K562 (cell line): ENCODE measurements around the gene TARM1. TPM values are rescaled to one million over a fixed set of nuclear protein-coding genes. Genes with fewer than 3 reads are reported as not detected.

Experiments
- ATAC-seq: fragments of 200-7000 bp; cut with Tn5 transposase; 3 replicates; pipeline ENCODE4 v1.9.1; 2020; ENCODE audit warnings: moderate library complexity
- BruUV-seq: library from RNA; stranded (reverse); fragments of 400-500 nt; replicated peaks from 2 replicates; lab custom pipeline; 2021; lab: Mats Ljungman, UMichigan
- CTCF ChIA-PET: fragments of 300-600 bp; formaldehyde crosslinking; extraction: SDS; loops from one replicate; lab custom pipeline; 2021; ENCODE audit warnings: low intra/inter-chr PET ratio; lab: Yijun Ruan, JAX
- POLR2A ChIA-PET: fragments of 300-600, 350-650 bp; sonication (Branson Sonifier 250); formaldehyde crosslinking; extraction: SDS; loops from one replicate; lab custom pipeline; 2021; ENCODE audit warnings: antibody characterized with exemption, inconsistent platforms; lab: Yijun Ruan, JAX
- DNase-seq, 4 experiments: peaks; one replicate each; pipeline versions ENCODE4 v3.0.0 to v3.0.0-alpha.2; 2011 to 2018; ENCODE audit warnings: low spot score in 3 of 4, mixed read lengths in 3 of 4; ENCODE audit errors: extremely low read depth in 1 of 4
- FAIRE-seq: peaks from 2 replicates; lab custom pipeline; 2011; peaks lifted over from hg19 to GRCh38; lab: Jason Lieb, UNC
- H2AFZ ChIP-seq: 2 replicates; pipeline ENCODE4 v1.6.0; 2011; ENCODE audit warnings: low read depth, low read length, control low read depth, inconsistent platforms
- H3K27ac ChIP-seq: fragments of 200-600 bp; 3 replicates; pipeline ENCODE4 v1.8.0; 2011; ENCODE audit warnings: low read depth, mild to moderate bottlenecking, control low read depth, inconsistent platforms, low read length, moderate library complexity, mixed read lengths; ENCODE audit errors: extremely low read depth
- H3K27me3 ChIP-seq, 2 experiments: fragments of 300-600 bp in 1 of 2; 2 replicates in 1 of 2; 3 replicates in 1 of 2; pipeline versions ENCODE4 v1.6.0 to v1.8.0; 2011; ENCODE audit warnings: inconsistent platforms in 2 of 2, low read length in 2 of 2, mild to moderate bottlenecking in 1 of 2, mixed read lengths in 1 of 2, moderate library complexity in 1 of 2; ENCODE audit not compliant: control insufficient read depth in 2 of 2, insufficient read depth in 2 of 2
- H3K36me3 ChIP-seq: fragments of 300-600 bp; 3 replicates; pipeline ENCODE4 v1.8.0; 2011; ENCODE audit warnings: mild to moderate bottlenecking, low read length, inconsistent platforms; ENCODE audit not compliant: control insufficient read depth, insufficient read depth
- H3K4me1 ChIP-seq, 2 experiments: fragments of 200-600 bp in 1 of 2; replicated peaks in 1 of 2; 2 replicates in 1 of 2; 3 replicates in 1 of 2; pipeline versions ENCODE4 v1.5.1 to v1.8.0; 2011; ENCODE audit warnings: inconsistent platforms in 2 of 2, low read length in 2 of 2, mild to moderate bottlenecking in 1 of 2, mixed read lengths in 1 of 2, moderate library complexity in 1 of 2; ENCODE audit not compliant: control insufficient read depth in 2 of 2, insufficient read depth in 2 of 2
- H3K4me2 ChIP-seq: 2 replicates; pipeline ENCODE4 v1.6.1; 2011; ENCODE audit warnings: low read length, control low read depth, inconsistent platforms, mixed read lengths; ENCODE audit not compliant: insufficient read depth
- H3K4me3 ChIP-seq: fragments of 200-600 bp; sonication (generic), shearing (Covaris generic); 2 replicates; pipeline ENCODE4 v1.5.1; 2016; ENCODE audit warnings: control low read depth, inconsistent platforms
- H3K79me2 ChIP-seq: fragments of 200-600 bp; 3 replicates; pipeline ENCODE4 v1.8.0; 2011; ENCODE audit warnings: low read length, inconsistent platforms; ENCODE audit not compliant: control insufficient read depth, insufficient read depth
- H3K9ac ChIP-seq, 2 experiments: 2 replicates each; pipeline versions ENCODE4 v1.6.0 to v1.6.1; 2011; ENCODE audit warnings: low read depth in 2 of 2, low read length in 2 of 2, control low read depth in 1 of 2, inconsistent platforms in 1 of 2, mild to moderate bottlenecking in 1 of 2, mixed read lengths in 1 of 2; ENCODE audit not compliant: insufficient read depth in 1 of 2
- H3K9me1 ChIP-seq: one replicate; pipeline ENCODE4 v1.6.0; 2011; ENCODE audit warnings: inconsistent platforms, mild to moderate bottlenecking, low read length, moderate library complexity; ENCODE audit not compliant: control insufficient read depth, insufficient read depth
- H3K9me3 ChIP-seq: replicated peaks from 2 replicates; pipeline ENCODE4 v1.5.1; 2011; ENCODE audit warnings: low read depth, low read length, inconsistent platforms; ENCODE audit not compliant: control insufficient read depth, insufficient read depth
- H4K20me1 ChIP-seq: replicated peaks from 2 replicates; pipeline ENCODE4 v1.6.1; 2011; ENCODE audit warnings: low read length, inconsistent platforms, mixed read lengths; ENCODE audit not compliant: control insufficient read depth, insufficient read depth
- OTX1 ChIP-seq: fragments of 450-650 bp; formaldehyde crosslinking; IDR thresholded peaks from 2 replicates; pipeline ENCODE4 v1.4.0; 2022; ENCODE audit warnings: mild to moderate bottlenecking
- RBM25 ChIP-seq: fragments of 200-400 bp; formaldehyde crosslinking; IDR thresholded peaks from 2 replicates; pipeline ENCODE4 v1.6.1; 2018; ENCODE audit warnings: low read length, low read depth, moderate library complexity; ENCODE audit not compliant: severe bottlenecking
- SMAD2 ChIP-seq: fragments of 150-350 bp; IDR thresholded peaks from 2 replicates; pipeline ENCODE4 v1.6.1; 2014; ENCODE audit warnings: low read depth, mild to moderate bottlenecking, low read length
- SPI1 ChIP-seq: IDR thresholded peaks from 2 replicates; pipeline ENCODE4 v1.6.1; 2011; ENCODE audit warnings: low read depth, low read length, control low read depth, borderline replicate concordance
- TAF1 ChIP-seq: IDR thresholded peaks from 2 replicates; pipeline ENCODE4 v1.6.1; 2011; ENCODE audit warnings: mild to moderate bottlenecking, low read length, moderate library complexity; ENCODE audit not compliant: insufficient read depth, control insufficient read depth, severe bottlenecking; ENCODE audit errors: extremely low read depth
- TSC22D4 ChIP-seq: fragments of 450-650 bp; IDR thresholded peaks from 2 replicates; pipeline ENCODE4 v1.6.1; 2016; ENCODE audit warnings: missing genetic modification characterization, missing biosample characterization, control low read depth
- USF2 ChIP-seq: sonication (generic); formaldehyde crosslinking; IDR thresholded peaks from 2 replicates; pipeline ENCODE4 v1.5.0; 2020; ENCODE audit warnings: missing genetic modification reagents
- YBX1 ChIP-seq: fragments of 450-650 bp; IDR thresholded peaks from 2 replicates; pipeline ENCODE4 v1.7.1; 2016; ENCODE audit warnings: mild to moderate bottlenecking
- ZBTB7A ChIP-seq: IDR thresholded peaks from 2 replicates; pipeline ENCODE4 v1.6.1; 2011; ENCODE audit warnings: low read depth, mild to moderate bottlenecking, low read length, moderate library complexity, borderline replicate concordance; ENCODE audit not compliant: control insufficient read depth
- ZNF133 ChIP-seq: fragments of 250-450 bp; sonication (Bioruptor Pico); IDR thresholded peaks from 2 replicates; pipeline ENCODE4 v1.4.0; 2020; ENCODE audit warnings: mild to moderate bottlenecking
- ZNF134 ChIP-seq: fragments of 250-450 bp; sonication (Bioruptor Pico); conservative IDR thresholded peaks from 2 replicates; pipeline ENCODE4 v1.4.0; 2020
- ZNF174 ChIP-seq: fragments of 250-450 bp; sonication (Bioruptor Pico); IDR thresholded peaks from 2 replicates; pipeline ENCODE4 v1.4.0; 2020; ENCODE audit warnings: mild to moderate bottlenecking
- ZNF212 ChIP-seq: fragments of 450-650 bp; formaldehyde crosslinking; IDR thresholded peaks from 2 replicates; pipeline ENCODE4 v1.4.0; 2020; ENCODE audit warnings: mild to moderate bottlenecking
- ZNF41 ChIP-seq: fragments of 250-450 bp; sonication (Bioruptor Pico); conservative IDR thresholded peaks from 2 replicates; pipeline ENCODE4 v1.4.0; 2020; ENCODE audit warnings: mild to moderate bottlenecking
- WGBS: fragments of 100-300 bp; shearing (Covaris generic); methylation state at CpG from one replicate; pipeline ENCODE4 v1.1.6; 2016; ENCODE audit warnings: low coverage, mixed read lengths; ENCODE audit not compliant: insufficient coverage; ENCODE audit errors: missing lambda C conversion rate; 5-methylcytosine and 5-hydroxymethylcytosine counted together
- in situ Hi-C: fragments of 300-500 bp; cut with MboI; formaldehyde crosslinking; loops from 4 replicates; pipeline ENCODE4 v1.15.0; 2018; ENCODE audit warnings: inconsistent platforms, mixed read lengths
- intact Hi-C: fragments of 100-400 bp; cut with micrococcal nuclease; formaldehyde crosslinking; loops from 2 replicates; pipeline ENCODE4 v1.14.2; 2022
- polyA plus RNA-seq, 8 experiments: library from polyadenylated mRNA; depleted of rRNA in 4 of 8; stranded (reverse) in 5 of 8; unstranded in 3 of 8; fragments of >200 nt; fragmentation: Nextera tagmentation in 2 of 8; fragmentation: Illumina TruSeq in 1 of 8; extraction: Ambion mirVana in 2 of 8; extraction: Trizol in 1 of 8; gene quantifications; 2 replicates each; pipeline versions ENCODE4 v1.2.1 to v1.2.3, GENCODE V29; 2011 to 2014; ENCODE audit warnings: inconsistent platforms in 1 of 8, missing spikeins in 1 of 8
- total RNA-seq, 7 experiments: library from RNA; depleted of rRNA in 6 of 7; stranded (reverse); fragments of >200 nt in 6 of 7; fragmentation: Illumina TruSeq in 2 of 7; extraction: Trizol in 2 of 7; gene quantifications; 2 replicates each; pipeline versions ENCODE4 v1.2.1 to v1.2.3, GENCODE V29; 2011 to 2021; ENCODE audit warnings: low replicate concordance in 1 of 7

TARM1 gene
- total and polyA plus RNA-seq, 9 of the 15 experiments (the other 6 are each of a cell fraction or from before 2014, with no cell fraction given) = not detected

GRCh38 chr19:54042989-54043388 lies 38.2 kb downstream of the TARM1 start:
- intact Hi-C loops (no loop called here), in situ Hi-C loops (no loop called here)
- Histone ChIP-seq H3K36me3 (no peaks in the 10 kb centered on the region), H3K4me2 (no peak overlapping the region), H3K4me1 (no peaks in the 10 kb centered on the region; a peak in 1 of 5 replicates), H3K9me3 (no peaks in the 10 kb centered on the region), H3K79me2 (no peaks in the 10 kb centered on the region), H2AFZ (no peak overlapping the region), H3K27me3 (peaks cover 10 to 39% of the 10 kb centered on the region in 2 experiments), H3K9ac (no peak overlapping the region), H3K4me3 (no peak overlapping the region), H4K20me1 (no peaks in the 10 kb centered on the region), H3K27ac (no peak overlapping the region), H3K9me1 (no peaks in the 10 kb centered on the region)
- ATAC-seq (no peak), DNase-seq (peak in 3 of 4 experiments; percentile 0 to 1 (median 0)), FAIRE-seq (no peak)
- BruUV-seq = no TSS peak
- ChIA-PET POLR2A (interaction anchor here (1.0 kb wide), 1 partner anchor 36 kb away, joined by 3 read pairs; no protein-coding TSS in a partner anchor), CTCF (no interaction called here)
- peak; percentile 88 for TF ChIP-seq ZNF134 (CRISPR knock-in tag)
- no peak for TF ChIP-seq USF2
- TF ChIP-seq SPI1 = no peak
- TF ChIP-seq TAF1 = no peak
- TF ChIP-seq OTX1 = no peak
- TF ChIP-seq ZNF41 (CRISPR knock-in tag) = no peak
- TF ChIP-seq SMAD2 = no peak
- TF ChIP-seq YBX1 = no peak
- TF ChIP-seq ZNF174 (CRISPR knock-in tag) = no peak
- no peak for TF ChIP-seq ZBTB7A
- peak; percentile 51 for TF ChIP-seq RBM25
- TF ChIP-seq ZNF212 (CRISPR knock-in tag) = no peak
- TF ChIP-seq ZNF133 (CRISPR knock-in tag) = no peak
- no peak for TF ChIP-seq TSC22D4 (tag)
- 0% methylated on average over 3 of the region's 3 CpGs for WGBS
